ENCODE measurements around the gene PRRX2. TPM values are rescaled to one million over a fixed set of nuclear protein-coding genes. Genes with fewer than 3 reads are reported as not detected.

PRRX2 gene
- polyA plus RNA-seq, 4 donors = 1.2 to 1.8 TPM; not detected in 2

DNA sequence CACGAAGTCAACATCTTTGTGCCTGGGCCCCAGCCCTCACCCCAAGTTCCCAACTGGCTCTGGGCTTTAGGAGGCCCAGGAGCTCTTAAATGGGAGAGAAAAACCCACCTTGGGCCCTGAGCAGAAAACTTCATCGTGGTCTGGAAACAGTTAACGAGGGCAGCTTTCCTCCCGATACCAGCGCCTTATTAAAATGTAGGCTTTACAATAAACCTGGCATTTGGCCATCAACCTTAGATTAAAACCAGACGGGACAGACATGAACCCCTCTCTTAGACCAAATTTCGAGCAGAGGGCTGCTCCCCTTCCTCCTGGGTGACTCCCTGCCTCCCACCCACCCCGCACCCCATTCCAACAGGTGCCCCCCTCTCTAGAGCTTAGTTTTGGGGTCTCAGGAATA is 39.4 kb downstream of the PRRX2 start:
- H3K27ac ChIP-seq (ENCODE audit: low read depth in 1 of 3, low read length in 2 of 3) = no peak overlapping the region
- no peak for DNase-seq
- FAIRE-seq = no peak
- H3K9me3 ChIP-seq (ENCODE audit: control insufficient read depth in 2 of 2, insufficient read depth in 1 of 2, low read depth in 1 of 2, low read length in 1 of 2) = no peaks in the 10 kb centered on the region
- H3K27me3 ChIP-seq (ENCODE audit: control insufficient read depth in 3 of 3, insufficient read depth in 3 of 3, low read length in 3 of 3) = peaks cover 0 to 6% (median 0%) of the 10 kb centered on the region in 3 donors
- WGBS, 3 donors = 46 to 71% (median 47%) methylated on average over 8 of the region's 8 CpGs
- H3K4me3 ChIP-seq (ENCODE audit: low read depth in 1 of 3, low read length in 3 of 3) = no peak overlapping the region
- no peaks in the 10 kb centered on the region for H3K36me3 ChIP-seq (ENCODE audit: control insufficient read depth in 3 of 3, insufficient read depth in 2 of 3, low read depth in 1 of 3, low read length in 3 of 3)
- peaks cover 0 to 13% (median 0%) of the 10 kb centered on the region in 3 donors for H3K4me1 ChIP-seq (ENCODE audit: control insufficient read depth in 3 of 3, insufficient read depth in 2 of 3, low read depth in 1 of 3, low read length in 2 of 3)

DNA sequence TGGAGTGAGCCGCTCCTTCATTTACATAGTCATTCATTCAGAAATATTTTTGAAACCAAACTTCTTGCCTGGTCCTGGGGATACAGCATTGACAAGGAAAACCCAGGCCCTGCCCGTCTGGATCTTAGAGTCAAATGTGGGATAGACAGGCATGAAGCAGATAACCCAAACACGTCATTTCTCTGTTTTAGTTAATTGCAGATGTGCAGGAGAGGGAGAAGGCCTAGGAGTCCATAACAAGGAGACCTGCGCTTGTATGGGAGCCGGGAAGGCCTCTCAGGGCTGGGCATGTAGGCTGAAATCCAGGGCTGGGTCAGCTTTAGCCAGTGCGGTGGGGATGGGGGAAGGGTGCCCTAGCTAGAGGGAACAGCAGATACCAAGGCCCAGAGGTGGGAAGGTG is 43.3 kb downstream of the PRRX2 start:
- Histone ChIP-seq H3K36me3 (ENCODE audit: control insufficient read depth in 3 of 3, insufficient read depth in 2 of 3, low read depth in 1 of 3, low read length in 3 of 3) (no peaks in the 10 kb centered on the region), H3K27ac (ENCODE audit: low read depth in 1 of 3, low read length in 2 of 3) (no peak overlapping the region), H3K9me3 (ENCODE audit: control insufficient read depth in 2 of 2, insufficient read depth in 1 of 2, low read depth in 1 of 2, low read length in 1 of 2) (no peaks in the 10 kb centered on the region), H3K4me1 (ENCODE audit: control insufficient read depth in 3 of 3, insufficient read depth in 2 of 3, low read depth in 1 of 3, low read length in 2 of 3) (no peaks in the 10 kb centered on the region), H3K27me3 (ENCODE audit: control insufficient read depth in 3 of 3, insufficient read depth in 3 of 3, low read length in 3 of 3) (peaks cover 0 to 12% (median 2%) of the 10 kb centered on the region in 3 donors), H3K4me3 (ENCODE audit: low read depth in 1 of 3, low read length in 3 of 3) (no peak overlapping the region)
- no peak for FAIRE-seq
- no peak for DNase-seq
- 81 to 86% (median 86%) methylated on average over 6 of the region's 6 CpGs for WGBS, 3 donors

DNA sequence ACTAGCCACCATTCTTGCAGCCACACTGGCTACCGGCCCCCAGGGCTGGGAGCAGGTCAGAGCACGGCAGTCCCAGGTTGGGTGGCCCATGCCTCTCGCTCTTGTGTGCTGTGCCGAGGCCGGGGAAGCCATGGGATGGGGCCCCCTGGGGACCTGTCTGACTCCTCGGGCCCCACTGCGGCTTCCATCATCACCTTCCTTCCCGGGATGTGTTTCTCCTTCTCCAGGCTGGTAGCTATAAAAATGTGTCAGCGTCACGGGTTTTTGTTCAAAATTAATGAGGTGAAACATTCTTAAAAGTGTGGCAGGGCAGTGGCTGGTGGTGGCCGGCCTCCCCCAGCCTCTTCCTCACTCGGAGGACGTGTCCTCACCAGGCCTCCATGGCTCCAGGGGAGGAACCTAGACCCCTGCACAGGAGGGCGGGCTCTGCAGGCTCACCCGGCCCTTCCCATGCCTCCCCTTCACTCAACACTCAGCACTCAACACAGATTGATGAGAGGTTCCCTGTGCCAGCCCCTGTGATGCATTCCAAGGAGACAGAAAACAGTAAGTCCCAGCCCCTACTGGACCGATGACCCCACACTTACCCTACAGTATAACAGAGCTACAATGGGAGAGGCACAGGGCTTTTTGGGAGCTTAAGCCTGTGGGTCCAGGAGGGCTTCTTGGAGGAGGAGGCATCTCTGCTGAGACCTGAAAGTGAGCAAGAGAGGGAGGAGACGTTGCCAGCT is 44.2 kb downstream of the PRRX2 start:
- Histone ChIP-seq H3K9me3 (ENCODE audit: control insufficient read depth in 2 of 2, insufficient read depth in 1 of 2, low read depth in 1 of 2, low read length in 1 of 2) (no peaks in the 10 kb centered on the region), H3K4me3 (ENCODE audit: low read depth in 1 of 3, low read length in 3 of 3) (no peak overlapping the region)

DNA sequence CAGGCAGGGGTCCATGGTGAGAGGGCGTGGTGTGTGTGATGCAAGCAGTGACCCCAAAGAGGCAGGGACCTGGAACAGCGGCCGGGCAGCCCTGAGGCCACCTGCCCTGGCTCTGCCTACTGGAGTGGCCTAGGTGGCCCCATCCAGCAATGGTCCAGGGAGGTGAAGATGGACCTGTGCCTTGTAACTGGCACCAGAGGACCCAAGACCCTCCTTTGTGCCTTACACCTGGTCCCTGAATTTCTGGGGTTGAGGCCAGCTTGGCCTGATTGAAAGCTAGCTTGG is 44.7 kb downstream of the PRRX2 start:
- H3K4me3 ChIP-seq (ENCODE audit: low read depth in 1 of 3, low read length in 3 of 3) = no peak overlapping the region
- DNase-seq (no peak), FAIRE-seq (no peak)
- H3K27me3 ChIP-seq (ENCODE audit: control insufficient read depth in 3 of 3, insufficient read depth in 3 of 3, low read length in 3 of 3) = peaks cover 0 to 14% (median 2%) of the 10 kb centered on the region in 3 donors
- no peaks in the 10 kb centered on the region for H3K4me1 ChIP-seq (ENCODE audit: control insufficient read depth in 3 of 3, insufficient read depth in 2 of 3, low read depth in 1 of 3, low read length in 2 of 3)
- H3K9me3 ChIP-seq (ENCODE audit: control insufficient read depth in 2 of 2, insufficient read depth in 1 of 2, low read depth in 1 of 2, low read length in 1 of 2) = no peaks in the 10 kb centered on the region
- no peaks in the 10 kb centered on the region for H3K36me3 ChIP-seq (ENCODE audit: control insufficient read depth in 3 of 3, insufficient read depth in 2 of 3, low read depth in 1 of 3, low read length in 3 of 3)
- no peak overlapping the region for H3K27ac ChIP-seq (ENCODE audit: low read depth in 1 of 3, low read length in 2 of 3)
- WGBS, 3 donors = 80 to 92% (median 87%) methylated on average over 3 of the region's 3 CpGs

More for the DNA sequence above, 44.2 kb downstream of the PRRX2 start:
- WGBS, 3 donors = 83 to 90% (median 86%) methylated on average over 17 of the region's 17 CpGs
- no peak for FAIRE-seq
- H3K36me3 ChIP-seq (ENCODE audit: control insufficient read depth in 3 of 3, insufficient read depth in 2 of 3, low read depth in 1 of 3, low read length in 3 of 3) = no peaks in the 10 kb centered on the region
- no peak overlapping the region for H3K27ac ChIP-seq (ENCODE audit: low read depth in 1 of 3, low read length in 2 of 3)
- H3K27me3 ChIP-seq (ENCODE audit: control insufficient read depth in 3 of 3, insufficient read depth in 3 of 3, low read length in 3 of 3) = peaks cover 0 to 12% (median 2%) of the 10 kb centered on the region in 3 donors
- DNase-seq = no peak
- no peaks in the 10 kb centered on the region for H3K4me1 ChIP-seq (ENCODE audit: control insufficient read depth in 3 of 3, insufficient read depth in 2 of 3, low read depth in 1 of 3, low read length in 2 of 3)

DNA sequence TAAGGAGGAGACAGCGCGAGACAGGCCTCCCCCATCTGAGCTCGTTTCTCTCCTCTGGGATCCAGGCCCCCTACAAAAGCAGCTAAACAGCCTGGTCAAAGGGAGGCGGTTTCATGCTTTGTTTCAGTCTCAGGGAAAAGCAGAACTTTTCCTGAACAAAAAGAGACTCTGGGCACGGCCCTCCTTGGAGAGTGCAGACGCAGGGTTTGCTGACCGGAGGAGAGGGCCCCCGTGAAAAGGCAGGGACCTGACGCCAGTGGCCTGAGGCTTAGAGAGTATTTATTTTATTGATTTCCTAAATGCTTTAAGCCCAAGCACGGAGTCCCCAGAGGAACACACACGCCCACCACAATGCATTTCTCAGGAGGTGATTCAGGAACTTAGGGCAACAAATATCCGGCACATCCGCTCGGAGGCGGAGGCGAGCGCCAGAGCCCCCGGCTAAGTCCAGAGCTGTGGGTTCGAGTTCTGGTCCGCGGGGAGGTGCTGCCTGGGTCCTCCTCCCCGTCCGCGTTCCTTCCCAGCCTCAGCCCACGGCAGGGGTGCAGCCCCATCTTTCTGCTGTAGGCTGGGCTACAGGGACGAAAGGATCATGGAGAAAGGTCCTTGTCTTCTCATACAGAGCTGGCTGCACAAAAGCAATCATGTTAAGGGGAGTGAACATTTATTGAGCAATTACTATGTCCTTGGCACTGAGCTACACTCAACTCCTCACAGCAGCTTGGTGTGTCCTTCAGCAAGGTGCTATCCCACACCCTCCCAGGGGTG is 47.4 kb downstream of the PRRX2 start:
- Histone ChIP-seq H3K27ac (ENCODE audit: low read depth in 1 of 3, low read length in 2 of 3) (peak overlapping the region in 1 of 3 donors; percentile 14), H3K36me3 (ENCODE audit: control insufficient read depth in 3 of 3, insufficient read depth in 2 of 3, low read depth in 1 of 3, low read length in 3 of 3) (no peaks in the 10 kb centered on the region), H3K4me3 (ENCODE audit: low read depth in 1 of 3, low read length in 3 of 3) (no peak overlapping the region), H3K9me3 (ENCODE audit: control insufficient read depth in 2 of 2, insufficient read depth in 1 of 2, low read depth in 1 of 2, low read length in 1 of 2) (no peaks in the 10 kb centered on the region), H3K27me3 (ENCODE audit: control insufficient read depth in 3 of 3, insufficient read depth in 3 of 3, low read length in 3 of 3) (peaks cover 0 to 16% (median 2%) of the 10 kb centered on the region in 3 donors), H3K4me1 (ENCODE audit: control insufficient read depth in 3 of 3, insufficient read depth in 2 of 3, low read depth in 1 of 3, low read length in 2 of 3) (no peaks in the 10 kb centered on the region)
- WGBS, 3 donors = 52 to 61% (median 60%) methylated on average over 26 of the region's 26 CpGs
- no peak for FAIRE-seq
- no peak for DNase-seq

- FAIRE-seq = no peak
- no peaks in the 10 kb centered on the region for H3K9me3 ChIP-seq (ENCODE audit: control insufficient read depth in 2 of 2, insufficient read depth in 1 of 2, low read depth in 1 of 2, low read length in 1 of 2)
- WGBS, 3 donors = 78 to 91% (median 87%) methylated on average over 9 to 10 of the region's 10 CpGs
- DNase-seq = no peak
- H3K4me1 ChIP-seq (ENCODE audit: control insufficient read depth in 3 of 3, insufficient read depth in 2 of 3, low read depth in 1 of 3, low read length in 2 of 3) = no peaks in the 10 kb centered on the region
- H3K27me3 ChIP-seq (ENCODE audit: control insufficient read depth in 3 of 3, insufficient read depth in 3 of 3, low read length in 3 of 3) = peaks cover 0 to 16% (median 2%) of the 10 kb centered on the region in 3 donors
- no peak overlapping the region for H3K4me3 ChIP-seq (ENCODE audit: low read depth in 1 of 3, low read length in 3 of 3)
- no peaks in the 10 kb centered on the region for H3K36me3 ChIP-seq (ENCODE audit: control insufficient read depth in 3 of 3, insufficient read depth in 2 of 3, low read depth in 1 of 3, low read length in 3 of 3)
- H3K27ac ChIP-seq (ENCODE audit: low read depth in 1 of 3, low read length in 2 of 3) = no peak overlapping the region
Observed at GRCh38 chr9:129713402-129713679, 47.9 kb downstream of the PRRX2 start.

DNA sequence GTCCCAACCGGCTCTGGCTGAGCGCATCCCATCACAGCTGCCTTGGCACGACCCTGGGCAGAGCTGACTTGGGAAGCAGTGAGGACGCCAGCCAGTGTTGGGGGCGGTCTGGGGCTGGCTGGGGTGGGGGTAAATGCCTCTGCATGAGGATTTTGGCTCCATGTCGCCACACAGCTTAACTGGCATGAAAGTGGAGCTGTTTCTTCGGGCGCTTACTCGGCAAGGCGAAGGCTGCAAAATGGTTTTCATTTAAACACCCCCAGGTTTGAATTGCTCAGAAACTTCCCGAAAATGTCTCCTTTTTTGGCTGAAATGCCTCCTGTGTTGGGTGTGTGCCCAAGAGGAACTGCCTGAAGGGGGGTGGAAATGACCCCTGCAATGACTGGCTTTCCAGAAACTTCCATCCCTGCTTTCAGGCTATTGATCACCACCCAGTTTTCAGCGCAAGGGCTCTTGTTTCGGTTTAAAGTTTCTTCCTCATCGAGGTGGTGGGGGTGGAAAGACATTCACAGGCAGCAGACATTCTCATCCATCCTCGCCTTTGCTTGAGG is 49.1 kb downstream of the PRRX2 start:
- no peaks in the 10 kb centered on the region for H3K36me3 ChIP-seq (ENCODE audit: control insufficient read depth in 3 of 3, insufficient read depth in 2 of 3, low read depth in 1 of 3, low read length in 3 of 3)
- no peaks in the 10 kb centered on the region for H3K4me1 ChIP-seq (ENCODE audit: control insufficient read depth in 3 of 3, insufficient read depth in 2 of 3, low read depth in 1 of 3, low read length in 2 of 3)
- FAIRE-seq (no peak), DNase-seq (no peak)
- no peak overlapping the region for H3K27ac ChIP-seq (ENCODE audit: low read depth in 1 of 3, low read length in 2 of 3)
- peaks cover 0 to 24% (median 2%) of the 10 kb centered on the region in 3 donors for H3K27me3 ChIP-seq (ENCODE audit: control insufficient read depth in 3 of 3, insufficient read depth in 3 of 3, low read length in 3 of 3)
- H3K9me3 ChIP-seq (ENCODE audit: control insufficient read depth in 2 of 2, insufficient read depth in 1 of 2, low read depth in 1 of 2, low read length in 1 of 2) = peaks cover 0 to 2% of the 10 kb centered on the region in 2 donors
- WGBS, 3 donors = 74 to 77% (median 75%) methylated on average over 15 of the region's 15 CpGs
- no peak overlapping the region for H3K4me3 ChIP-seq (ENCODE audit: low read depth in 1 of 3, low read length in 3 of 3)

- Histone ChIP-seq H3K36me3 (ENCODE audit: control insufficient read depth in 3 of 3, insufficient read depth in 2 of 3, low read depth in 1 of 3, low read length in 3 of 3) (no peaks in the 10 kb centered on the region), H3K27ac (ENCODE audit: low read depth in 1 of 3, low read length in 2 of 3) (no peak overlapping the region), H3K9me3 (ENCODE audit: control insufficient read depth in 2 of 2, insufficient read depth in 1 of 2, low read depth in 1 of 2, low read length in 1 of 2) (peaks cover 0 to 2% of the 10 kb centered on the region in 2 donors), H3K27me3 (ENCODE audit: control insufficient read depth in 3 of 3, insufficient read depth in 3 of 3, low read length in 3 of 3) (peaks cover 0 to 24% (median 0%) of the 10 kb centered on the region in 3 donors), H3K4me3 (ENCODE audit: low read depth in 1 of 3, low read length in 3 of 3) (no peak overlapping the region), H3K4me1 (ENCODE audit: control insufficient read depth in 3 of 3, insufficient read depth in 2 of 3, low read depth in 1 of 3, low read length in 2 of 3) (no peaks in the 10 kb centered on the region)
- WGBS, 3 donors = 70 to 73% (median 71%) methylated on average over 5 of the region's 5 CpGs
- no peak for FAIRE-seq
- no peak for DNase-seq
Observed at GRCh38 chr9:129716091-129716490, 50.6 kb downstream of the PRRX2 start.
